ENCODE measurements around the gene ARHGEF19. TPM values are rescaled to one million over a fixed set of nuclear protein-coding genes. Genes with fewer than 3 reads are reported as not detected.

Gene ARHGEF19
- total and polyA plus RNA-seq, 2 of the 4 experiments (the other 2 are of a cell fraction) = 4.5 to 16.8 TPM

DNA sequence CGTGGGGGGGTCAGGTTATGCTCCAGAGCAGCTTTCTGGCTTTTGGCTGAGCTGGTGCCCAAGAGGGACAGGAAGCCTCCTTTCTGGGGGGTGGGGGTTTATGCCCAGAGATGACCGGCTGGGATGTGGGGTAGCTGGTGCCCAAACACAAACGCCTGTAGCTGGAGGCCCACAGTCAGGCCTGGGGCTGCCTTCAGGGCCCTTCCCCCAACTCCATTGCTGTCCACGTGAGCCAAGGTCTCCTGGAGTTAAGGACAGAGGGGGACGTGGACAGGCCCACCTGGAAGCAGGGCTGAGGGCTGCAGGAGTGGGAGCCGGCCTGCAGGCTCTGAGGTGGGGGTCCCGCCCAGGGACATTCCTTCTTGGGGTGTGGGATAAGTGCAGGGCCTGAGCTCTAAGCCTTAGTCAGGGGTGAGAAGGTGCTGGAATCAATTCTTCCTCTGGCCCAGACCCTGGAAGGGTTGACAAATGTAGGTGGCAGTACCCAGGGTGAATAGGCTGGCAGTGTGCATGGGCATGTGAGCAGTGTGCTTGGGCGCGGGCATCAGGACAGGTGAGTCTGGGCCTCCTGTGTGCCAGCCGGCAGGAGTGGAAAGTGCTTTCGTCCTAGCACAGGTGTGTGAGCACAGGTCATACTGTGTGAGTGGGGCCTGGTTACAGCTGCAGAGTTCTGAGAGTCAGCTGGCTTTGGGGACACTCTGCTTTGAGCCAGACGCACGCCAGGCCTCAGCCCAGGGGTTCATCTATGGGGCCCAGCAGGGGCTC lies 17.7 kb upstream of the ARHGEF19 start:
- DNase-seq (no peak), ATAC-seq (ENCODE audit: low read depth) (no peak)
- Histone ChIP-seq H4K91ac (ENCODE audit: insufficient read depth, low read depth, low read length) (no peak overlapping the region), H3K4me2 (ENCODE audit: low read depth, low read length) (no peak overlapping the region), H2AFZ (replicated peaks; ENCODE audit: low read length, poor library complexity) (no peak overlapping the region), H4K5ac (ENCODE audit: low read depth, low read length) (no peak overlapping the region), H2AK9ac (replicated peaks; ENCODE audit: low read depth, low read length, poor library complexity) (no peak overlapping the region), H3K14ac (replicated peaks; ENCODE audit: low read depth, low read length) (no peak overlapping the region), H2BK20ac (ENCODE audit: low read depth, low read length) (no peak overlapping the region), H4K20me1 (ENCODE audit: insufficient read depth, low read length) (no peaks in the 10 kb centered on the region), H3K9me1 (ENCODE audit: insufficient read depth, low read length) (no peaks in the 10 kb centered on the region), H3K27me3 (ENCODE audit: control insufficient read depth, insufficient read depth, low read length) (peaks cover 33% of the 10 kb centered on the region), H3K27ac (ENCODE audit: insufficient read depth, low read length) (no peak overlapping the region), H3K4me1 (ENCODE audit: control insufficient read depth, insufficient read depth, low read length) (no peaks in the 10 kb centered on the region; the same call in 1 of the 2 replicates), H3K23ac (ENCODE audit: low read depth, low read length) (no peak overlapping the region), H2BK5ac (ENCODE audit: low read depth, low read length, poor library complexity, severe bottlenecking) (no peak overlapping the region), H4K8ac (ENCODE audit: low read depth in 2 of 2, low read length in 2 of 2) (no peak overlapping the region), H3K4me3 (ENCODE audit: insufficient read depth, low read depth, low read length) (no peak overlapping the region), H3K4ac (ENCODE audit: low read depth, low read length) (no peak overlapping the region), H3K36me3 (ENCODE audit: control insufficient read depth, insufficient read depth, low read length) (no peaks in the 10 kb centered on the region), H2BK15ac (ENCODE audit: low read depth, low read length) (no peak overlapping the region), H3K9me3 (ENCODE audit: control insufficient read depth, insufficient read depth, low read length) (peaks cover 14% of the 10 kb centered on the region), H3K79me1 (ENCODE audit: low read depth in 1 of 2, low read length in 2 of 2) (no peaks in the 10 kb centered on the region), H2BK120ac (ENCODE audit: low read depth, low read length) (no peak overlapping the region), H2AK5ac (ENCODE audit: low read depth, low read length) (no peak overlapping the region), H3K9ac (ENCODE audit: low read depth, low read length) (no peak overlapping the region), H3K18ac (ENCODE audit: low read depth, low read length) (no peak overlapping the region), H3K56ac (ENCODE audit: extremely low read depth, insufficient read depth, low read length) (no peak overlapping the region)
- no TSS peak for BruUV-seq (replicated peaks)
- WGBS, 2 experiments (ENCODE audit: extremely low coverage in 2 of 2, insufficient read length in 1 of 2) = 90% methylated on average over 7 of the region's 13 CpGs; no CpG with 5 or more reads in 1 of the 2 experiments
- TF ChIP-seq, protein P1, sequence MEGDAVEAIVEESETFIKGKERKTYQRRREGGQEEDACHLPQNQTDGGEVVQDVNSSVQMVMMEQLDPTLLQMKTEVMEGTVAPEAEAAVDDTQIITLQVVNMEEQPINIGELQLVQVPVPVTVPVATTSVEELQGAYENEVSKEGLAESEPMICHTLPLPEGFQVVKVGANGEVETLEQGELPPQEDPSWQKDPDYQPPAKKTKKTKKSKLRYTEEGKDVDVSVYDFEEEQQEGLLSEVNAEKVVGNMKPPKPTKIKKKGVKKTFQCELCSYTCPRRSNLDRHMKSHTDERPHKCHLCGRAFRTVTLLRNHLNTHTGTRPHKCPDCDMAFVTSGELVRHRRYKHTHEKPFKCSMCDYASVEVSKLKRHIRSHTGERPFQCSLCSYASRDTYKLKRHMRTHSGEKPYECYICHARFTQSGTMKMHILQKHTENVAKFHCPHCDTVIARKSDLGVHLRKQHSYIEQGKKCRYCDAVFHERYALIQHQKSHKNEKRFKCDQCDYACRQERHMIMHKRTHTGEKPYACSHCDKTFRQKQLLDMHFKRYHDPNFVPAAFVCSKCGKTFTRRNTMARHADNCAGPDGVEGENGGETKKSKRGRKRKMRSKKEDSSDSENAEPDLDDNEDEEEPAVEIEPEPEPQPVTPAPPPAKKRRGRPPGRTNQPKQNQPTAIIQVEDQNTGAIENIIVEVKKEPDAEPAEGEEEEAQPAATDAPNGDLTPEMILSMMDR (conservative IDR thresholded peaks at IDR 0.05; ENCODE audit: low read depth, low read length) = no peak
- TF ChIP-seq ELK1 (IDR thresholded peaks at IDR 0.05; ENCODE audit: borderline replicate concordance, low read depth, low read length) = no peak
- TF ChIP-seq RFX5 (IDR thresholded peaks at IDR 0.05; ENCODE audit: low read depth, low read length) = no peak
- no peak for TF ChIP-seq CEBPB (IDR thresholded peaks at IDR 0.05; ENCODE audit: low read depth, low read length)
- TF ChIP-seq SMC3 (IDR thresholded peaks at IDR 0.05; ENCODE audit: low read depth, low read length) = no peak
- no peak for TF ChIP-seq MAZ (IDR thresholded peaks at IDR 0.05; ENCODE audit: borderline replicate concordance, low read depth, low read length)
- TF ChIP-seq, protein P2, sequence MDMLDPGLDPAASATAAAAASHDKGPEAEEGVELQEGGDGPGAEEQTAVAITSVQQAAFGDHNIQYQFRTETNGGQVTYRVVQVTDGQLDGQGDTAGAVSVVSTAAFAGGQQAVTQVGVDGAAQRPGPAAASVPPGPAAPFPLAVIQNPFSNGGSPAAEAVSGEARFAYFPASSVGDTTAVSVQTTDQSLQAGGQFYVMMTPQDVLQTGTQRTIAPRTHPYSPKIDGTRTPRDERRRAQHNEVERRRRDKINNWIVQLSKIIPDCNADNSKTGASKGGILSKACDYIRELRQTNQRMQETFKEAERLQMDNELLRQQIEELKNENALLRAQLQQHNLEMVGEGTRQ (IDR thresholded peaks at IDR 0.05; ENCODE audit: low read depth, low read length) = no peak
- TF ChIP-seq BHLHE40 (IDR thresholded peaks at IDR 0.05; ENCODE audit: low read depth, low read length) = no peak
- TF ChIP-seq CHD1 (IDR thresholded peaks at IDR 0.05; ENCODE audit: low read depth, low read length) = no peak
- TF ChIP-seq POLR2A (IDR thresholded peaks at IDR 0.05; ENCODE audit: low read depth, low read length) = no peak
- no peak for TF ChIP-seq MXI1 (IDR thresholded peaks at IDR 0.05; ENCODE audit: borderline replicate concordance, low read depth, low read length)
- no peak for TF ChIP-seq RAD21 (IDR thresholded peaks at IDR 0.05; ENCODE audit: low read length)
- ChIA-PET CTCF (interaction anchor here (0.6 kb wide), 1 partner anchor 120 kb away, joined by 3 read pairs; no protein-coding TSS in a partner anchor), POLR2A (ENCODE audit: unreplicated experiment) (no interaction called here)
- dilution Hi-C loops (cut with HindIII; ENCODE audit: low sequenced_read_pairs, unreplicated experiment) (no loop called here), intact Hi-C loops (cut with micrococcal nuclease) (no loop called here), in situ Hi-C loops (cut with MboI; ENCODE audit: low sequenced_read_pairs) (no loop called here)
